SJSA1 (cell line): ENCODE measurements around the gene PDE7B. TPM values are rescaled to one million over a fixed set of nuclear protein-coding genes. Genes with fewer than 3 reads are reported as not detected.

Experiments used
- DNase-seq, 2 experiments: peaks; one replicate each; pipeline ENCODE4 v3.0.0-alpha.2; 2015 to 2020; ENCODE audit warnings: low spot score in 2 of 2, low read depth in 1 of 2
- H3K27ac ChIP-seq: fragments of 250-450 bp; sonication (Bioruptor Pico); 2 replicates; pipeline ENCODE4 v1.5.1; 2020; ENCODE audit warnings: mild to moderate bottlenecking, moderate library complexity
- H3K27me3 ChIP-seq: fragments of 250-450 bp; sonication (Bioruptor Pico); replicated peaks from 2 replicates; pipeline ENCODE4 v1.5.1; 2020; ENCODE audit warnings: mild to moderate bottlenecking, moderate library complexity
- H3K36me3 ChIP-seq: fragments of 250-450 bp; sonication (Bioruptor Pico); 2 replicates; pipeline ENCODE4 v1.5.1; 2020; ENCODE audit warnings: mild to moderate bottlenecking
- H3K4me1 ChIP-seq: fragments of 250-450 bp; sonication (Bioruptor Pico); replicated peaks from 2 replicates; pipeline ENCODE4 v1.6.1; 2021; ENCODE audit warnings: mild to moderate bottlenecking
- H3K4me3 ChIP-seq: fragments of 250-450 bp; sonication (Bioruptor Pico); 2 replicates; pipeline ENCODE4 v1.5.1; 2020; ENCODE audit warnings: mild to moderate bottlenecking
- H3K9me3 ChIP-seq: fragments of 250-450 bp; sonication (Bioruptor Pico); replicated peaks from 2 replicates; pipeline ENCODE4 v1.5.1; 2020; ENCODE audit warnings: mild to moderate bottlenecking
- total RNA-seq: library from RNA; depleted of rRNA; stranded (reverse); fragments of >200 nt; shearing (Covaris generic); gene quantifications from 2 replicates; pipeline ENCODE4 v1.2.3, GENCODE V29; 2014

The PDE7B gene
- total RNA-seq, 1 experiment from 2014 or later, result not detected

DNA sequence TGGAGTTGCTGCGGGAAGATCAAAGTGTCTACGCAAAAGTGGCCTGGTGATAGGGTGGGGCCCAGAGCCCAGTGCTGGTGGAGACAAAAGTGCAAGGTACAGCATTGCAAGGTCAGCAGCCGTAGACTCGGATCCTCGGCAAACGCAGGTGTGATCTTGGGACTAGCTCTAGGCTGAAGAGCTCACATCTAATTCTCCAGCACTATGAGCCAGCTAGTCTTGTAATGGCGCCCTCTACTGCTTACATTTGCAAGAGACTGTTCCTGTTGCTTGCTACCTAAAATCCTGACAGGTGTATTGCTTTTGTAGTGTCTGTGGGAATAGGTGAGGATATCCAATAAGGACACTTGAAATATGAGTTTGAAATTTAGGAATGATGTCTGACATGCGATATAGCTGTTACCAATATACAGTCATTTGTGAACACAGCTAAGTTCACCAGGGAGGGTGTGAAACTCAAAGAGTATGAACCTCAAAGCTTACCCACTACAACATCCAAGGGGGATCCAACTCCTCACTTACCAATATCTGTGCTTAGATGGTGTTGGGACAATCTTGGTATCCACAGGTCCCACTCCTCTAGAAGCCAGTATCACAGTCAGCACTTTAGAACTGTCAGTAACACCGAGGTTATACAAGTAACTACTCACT lies 58.4 kb downstream of the PDE7B start:
- H3K27ac ChIP-seq, result no peak overlapping the region
- H3K36me3 ChIP-seq, result no peaks in the 10 kb centered on the region
- peaks cover 5% of the 10 kb centered on the region for H3K4me1 ChIP-seq
- no peaks in the 10 kb centered on the region for H3K9me3 ChIP-seq
- H3K27me3 ChIP-seq, result no peaks in the 10 kb centered on the region
- no peak for DNase-seq
- H3K4me3 ChIP-seq, result no peak overlapping the region

DNA sequence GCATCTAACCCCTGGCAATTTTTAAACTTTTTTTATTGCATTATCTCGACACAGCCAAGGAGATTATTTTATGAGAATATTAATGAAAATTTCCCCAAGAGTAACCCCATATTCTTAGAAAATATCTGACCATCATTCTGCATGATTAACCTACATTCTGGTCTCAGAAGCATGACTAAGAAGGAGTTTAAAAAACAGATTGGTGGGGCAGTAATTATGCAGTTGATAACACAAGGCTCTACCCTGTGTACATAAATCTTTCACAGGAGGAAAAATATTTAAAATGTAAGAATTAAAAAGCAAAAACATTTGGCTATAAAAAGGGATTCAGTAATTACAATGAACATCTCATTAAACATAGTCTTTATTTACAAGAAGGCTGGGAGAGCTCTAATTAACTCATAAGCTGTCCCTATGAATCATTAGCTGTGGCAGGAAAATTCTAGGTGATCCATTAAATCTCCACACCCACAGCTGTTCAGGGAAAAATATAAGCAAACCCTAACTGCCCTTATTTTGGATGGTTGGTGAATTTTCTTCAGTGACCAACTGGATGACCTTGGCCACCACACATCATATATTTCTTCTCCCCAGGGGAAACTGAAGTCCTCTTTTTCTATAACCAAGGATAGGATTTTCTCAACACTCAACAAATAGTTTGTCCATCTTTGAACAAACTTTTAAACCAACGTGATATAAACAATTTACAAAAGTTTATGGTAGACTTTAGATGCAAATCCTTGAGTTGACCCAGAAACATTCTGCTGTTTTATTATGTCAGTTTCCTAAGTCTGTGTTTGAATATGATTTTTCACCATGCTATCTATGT lies 59.5 kb downstream of the PDE7B start:
- H3K9me3 ChIP-seq, result no peaks in the 10 kb centered on the region

DNA sequence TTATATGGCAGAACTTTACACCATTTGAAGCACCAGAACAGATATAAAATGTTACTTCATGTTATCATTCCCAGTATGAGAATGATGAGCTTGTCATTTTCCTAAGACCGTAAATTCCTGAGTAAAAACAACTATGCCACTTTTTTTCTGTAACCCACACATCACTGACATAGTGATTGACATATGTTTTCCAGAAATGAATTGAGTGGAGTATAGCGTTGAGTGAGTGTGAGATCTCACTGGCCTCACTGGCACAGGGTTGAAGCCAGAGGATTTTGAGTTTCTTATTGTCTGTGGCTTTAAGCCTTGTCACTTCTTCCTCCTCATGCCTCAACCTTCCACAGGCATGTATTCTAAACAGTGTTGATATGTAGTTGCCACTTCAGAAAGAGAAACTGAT lies 62.3 kb downstream of the PDE7B start:
- Histone ChIP-seq H3K9me3 (no peaks in the 10 kb centered on the region), H3K4me3 (no peak overlapping the region), H3K4me1 (no peaks in the 10 kb centered on the region), H3K27me3 (no peaks in the 10 kb centered on the region), H3K27ac (no peak overlapping the region), H3K36me3 (no peaks in the 10 kb centered on the region)
- DNase-seq, result no peak

More for the DNA sequence above, 59.5 kb downstream of the PDE7B start:
- H3K4me1 ChIP-seq, result peaks cover 5% of the 10 kb centered on the region
- no peaks in the 10 kb centered on the region for H3K27me3 ChIP-seq
- H3K36me3 ChIP-seq, result no peaks in the 10 kb centered on the region
- no peak for DNase-seq
- no peak overlapping the region for H3K27ac ChIP-seq
- no peak overlapping the region for H3K4me3 ChIP-seq

DNA sequence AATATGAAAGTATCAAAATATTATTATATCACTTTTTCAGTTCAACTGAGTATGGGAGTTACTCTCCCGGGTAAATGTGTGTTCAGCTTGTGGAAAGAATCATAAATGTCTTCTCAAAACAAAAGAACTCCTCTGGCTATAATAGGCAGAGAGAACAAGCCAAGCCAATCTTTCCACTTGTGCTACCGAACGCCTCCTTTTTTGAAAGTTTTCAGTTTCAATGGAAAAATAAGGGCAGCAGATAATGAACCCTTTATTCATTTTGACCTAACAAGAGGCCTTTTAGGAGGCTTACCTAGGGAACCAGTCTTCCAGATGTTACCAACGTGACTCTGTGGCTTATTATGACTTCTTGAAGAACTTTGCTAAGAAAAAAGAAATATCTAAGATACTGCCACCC lies 67.5 kb downstream of the PDE7B start:
- peaks cover 29% of the 10 kb centered on the region for H3K4me1 ChIP-seq
- DNase-seq, result no peak
- no peaks in the 10 kb centered on the region for H3K36me3 ChIP-seq
- no peak overlapping the region for H3K4me3 ChIP-seq
- no peak overlapping the region for H3K27ac ChIP-seq
- no peaks in the 10 kb centered on the region for H3K27me3 ChIP-seq
- no peaks in the 10 kb centered on the region for H3K9me3 ChIP-seq

DNA sequence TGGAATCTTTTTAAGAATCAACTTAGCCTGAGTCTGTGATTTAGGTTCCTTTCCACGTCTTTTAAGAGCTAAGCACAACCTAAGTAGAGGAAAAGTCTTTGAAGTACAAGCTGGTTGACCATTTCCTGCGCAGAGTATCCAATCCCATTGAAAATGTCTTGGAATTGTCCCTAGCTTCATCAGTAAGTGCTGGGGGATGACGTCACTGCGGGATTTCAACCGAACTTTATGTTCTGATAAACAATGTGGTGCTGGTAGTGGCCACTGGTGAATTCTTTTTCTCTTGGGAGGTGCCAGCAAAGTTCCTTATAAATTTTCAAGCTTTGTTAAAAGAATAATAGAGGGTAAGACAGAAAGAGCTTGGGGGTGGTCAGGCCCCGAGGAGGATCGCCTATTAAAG lies 69.2 kb downstream of the PDE7B start:
- peaks cover 29% of the 10 kb centered on the region for H3K4me1 ChIP-seq
- no peak overlapping the region for H3K4me3 ChIP-seq
- peak; percentile 48 to 57 for DNase-seq
- no peaks in the 10 kb centered on the region for H3K9me3 ChIP-seq
- peak overlapping the region; percentile 43 for H3K27ac ChIP-seq
- no peaks in the 10 kb centered on the region for H3K36me3 ChIP-seq
- H3K27me3 ChIP-seq, result no peaks in the 10 kb centered on the region

DNA sequence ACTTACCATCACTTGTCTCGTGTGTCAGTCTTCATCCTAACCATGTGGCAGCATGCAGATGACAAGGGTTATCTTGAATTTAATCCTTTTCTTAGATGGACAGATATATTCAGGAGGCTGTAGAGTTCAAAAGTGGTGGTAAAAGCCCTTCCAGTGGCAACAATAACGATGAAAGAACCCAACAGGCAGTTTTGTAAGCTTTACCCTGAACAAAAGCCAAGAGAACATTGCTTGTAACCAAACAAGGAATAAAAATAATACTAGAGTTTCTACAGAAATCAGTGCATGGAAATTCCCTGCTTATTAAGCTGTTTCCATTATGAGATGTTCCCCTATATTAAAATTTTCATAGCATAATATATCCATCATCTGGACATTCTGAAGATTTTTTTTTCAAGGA lies 69.7 kb downstream of the PDE7B start:
- H3K4me1 ChIP-seq, result peaks cover 29% of the 10 kb centered on the region
- DNase-seq, result no peak
- H3K27ac ChIP-seq, result peak overlapping the region; percentile 43; the same call in 1 of the 2 replicates
- H3K27me3 ChIP-seq, result no peaks in the 10 kb centered on the region
- H3K9me3 ChIP-seq, result no peaks in the 10 kb centered on the region
- no peaks in the 10 kb centered on the region for H3K36me3 ChIP-seq
- H3K4me3 ChIP-seq, result no peak overlapping the region

DNA sequence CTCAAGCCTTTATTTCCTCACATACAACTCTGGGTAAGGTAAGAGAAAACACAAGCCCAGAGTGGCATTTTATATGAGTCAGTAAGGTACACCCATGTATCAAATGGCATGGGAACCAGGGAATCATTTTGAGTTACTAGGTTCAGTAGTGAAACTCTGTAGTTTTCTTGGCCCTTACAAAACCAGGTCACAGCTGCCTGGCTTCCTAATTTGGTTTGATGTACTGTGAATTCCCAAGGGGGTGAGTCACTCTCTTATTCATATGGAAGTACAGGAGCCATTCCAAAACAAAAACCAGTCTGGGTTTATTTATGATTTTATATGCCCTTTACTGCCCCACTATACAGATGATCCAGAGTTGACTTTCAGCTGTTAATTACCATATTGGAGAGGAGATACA lies 70.7 kb downstream of the PDE7B start:
- Histone ChIP-seq H3K4me1 (peaks cover 29% of the 10 kb centered on the region), H3K27me3 (no peaks in the 10 kb centered on the region), H3K9me3 (no peaks in the 10 kb centered on the region), H3K36me3 (no peaks in the 10 kb centered on the region), H3K4me3 (no peak overlapping the region), H3K27ac (peak overlapping the region; percentile 15)
- DNase-seq, result peak; percentile 56 to 69

DNA sequence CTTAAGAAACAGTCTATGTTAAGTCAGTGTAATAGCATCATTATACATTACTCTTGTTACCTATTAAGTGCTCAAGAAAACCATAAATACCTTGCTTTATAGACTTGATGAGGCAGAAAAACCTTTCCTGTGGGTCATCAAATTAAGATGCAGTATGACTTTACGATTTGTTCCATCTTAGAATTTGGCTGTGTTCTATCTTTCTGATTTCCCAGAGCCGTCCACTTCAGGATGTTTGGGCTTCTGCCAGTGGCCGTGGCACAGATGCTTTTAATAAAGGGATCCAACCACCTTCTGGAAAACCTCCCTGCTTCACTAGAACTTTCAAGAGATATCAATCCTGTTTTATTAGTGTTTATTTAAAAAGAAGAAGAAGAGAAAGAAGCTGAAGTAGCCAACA lies 71.2 kb downstream of the PDE7B start:
- no peak overlapping the region for H3K27ac ChIP-seq
- no peaks in the 10 kb centered on the region for H3K27me3 ChIP-seq
- peaks cover 29% of the 10 kb centered on the region for H3K4me1 ChIP-seq
- H3K36me3 ChIP-seq, result no peaks in the 10 kb centered on the region
- no peaks in the 10 kb centered on the region for H3K9me3 ChIP-seq
- peak in 1 of 2 experiments; percentile 9 for DNase-seq
- no peak overlapping the region for H3K4me3 ChIP-seq

DNA sequence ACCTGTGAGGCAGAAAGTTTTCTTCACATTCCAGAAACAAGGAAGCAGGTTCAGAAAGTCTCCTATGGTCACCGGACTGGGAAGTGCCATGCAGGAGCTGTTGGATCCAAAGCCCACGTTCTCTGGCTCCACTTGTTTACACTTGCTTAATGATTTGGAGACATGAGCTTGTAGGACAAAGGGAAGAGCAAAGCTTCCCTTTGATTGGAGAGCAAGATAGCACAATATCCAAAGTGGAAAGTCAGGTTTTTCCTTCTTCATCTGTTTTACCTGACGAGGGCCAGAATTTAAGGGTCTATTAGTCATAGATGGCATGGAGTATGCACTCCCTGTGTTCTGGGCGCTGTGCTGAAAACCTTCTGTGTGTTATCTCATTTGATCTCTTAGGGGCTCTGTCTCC lies 81.2 kb downstream of the PDE7B start:
- Histone ChIP-seq H3K27me3 (no peaks in the 10 kb centered on the region), H3K27ac (no peak overlapping the region), H3K4me3 (no peak overlapping the region), H3K4me1 (peaks cover 20% of the 10 kb centered on the region), H3K9me3 (no peaks in the 10 kb centered on the region), H3K36me3 (no peaks in the 10 kb centered on the region)
- DNase-seq, result no peak

DNA sequence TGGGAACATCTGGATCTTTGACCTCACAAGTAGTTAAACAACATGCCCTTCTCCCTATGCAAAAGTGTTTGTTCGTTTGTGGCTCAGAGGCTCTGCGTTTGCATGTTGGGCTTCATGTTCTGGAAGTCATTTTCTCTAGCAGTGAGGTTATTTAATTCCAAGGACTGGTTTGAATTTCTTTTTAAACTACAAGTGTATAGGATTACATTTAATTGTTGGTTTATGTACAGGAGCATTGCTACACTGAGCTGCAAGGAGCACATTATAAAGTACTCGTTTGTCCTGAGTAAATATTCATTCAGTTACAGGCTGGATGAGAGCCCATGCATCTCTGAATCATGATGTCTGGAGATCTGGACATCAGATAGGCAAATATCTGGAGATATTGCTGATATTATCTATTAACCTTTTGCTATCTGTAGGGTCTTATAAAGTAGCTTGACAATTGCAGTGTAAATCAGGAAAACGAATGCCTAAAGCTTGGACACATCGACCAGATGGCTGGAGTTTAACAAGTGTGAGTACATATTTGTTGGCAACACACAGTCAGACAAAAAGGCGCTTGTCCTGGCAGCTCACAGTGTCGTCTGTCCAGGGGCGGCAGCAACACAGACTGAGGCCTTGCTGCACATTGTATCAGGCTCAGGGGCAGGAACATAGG lies 84.6 kb downstream of the PDE7B start:
- H3K27ac ChIP-seq, result peak overlapping the region; percentile 60
- H3K9me3 ChIP-seq, result no peaks in the 10 kb centered on the region
- H3K27me3 ChIP-seq, result no peaks in the 10 kb centered on the region
- no peaks in the 10 kb centered on the region for H3K36me3 ChIP-seq
- peaks cover 20% of the 10 kb centered on the region for H3K4me1 ChIP-seq
- no peak overlapping the region for H3K4me3 ChIP-seq
- peak in 1 of 2 experiments; percentile 51 for DNase-seq

DNA sequence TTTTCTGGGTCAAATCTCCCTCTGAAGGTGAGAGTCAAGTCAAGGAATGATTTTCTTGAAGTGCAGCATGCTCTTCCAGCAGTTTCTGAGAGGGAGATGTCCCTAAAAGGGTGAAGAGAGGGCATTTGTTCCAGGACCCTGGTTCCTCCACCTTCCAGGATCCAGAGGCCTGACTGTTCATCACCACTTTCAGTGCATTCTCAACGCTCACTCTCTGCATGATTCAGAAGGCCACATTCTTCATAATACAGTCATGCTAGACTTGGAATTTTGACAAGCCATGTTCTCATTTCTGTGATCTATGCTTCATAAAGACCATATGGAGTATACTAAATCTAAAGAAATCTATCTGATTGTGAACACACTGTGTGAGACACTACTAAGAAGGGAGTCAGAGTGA lies 85.1 kb downstream of the PDE7B start:
- H3K27ac ChIP-seq, result peak overlapping the region; percentile 60
- H3K9me3 ChIP-seq, result no peaks in the 10 kb centered on the region
- peaks cover 20% of the 10 kb centered on the region for H3K4me1 ChIP-seq
- H3K27me3 ChIP-seq, result no peaks in the 10 kb centered on the region
- H3K36me3 ChIP-seq, result no peaks in the 10 kb centered on the region
- H3K4me3 ChIP-seq, result no peak overlapping the region
- peak; percentile 48 to 61 for DNase-seq

DNA sequence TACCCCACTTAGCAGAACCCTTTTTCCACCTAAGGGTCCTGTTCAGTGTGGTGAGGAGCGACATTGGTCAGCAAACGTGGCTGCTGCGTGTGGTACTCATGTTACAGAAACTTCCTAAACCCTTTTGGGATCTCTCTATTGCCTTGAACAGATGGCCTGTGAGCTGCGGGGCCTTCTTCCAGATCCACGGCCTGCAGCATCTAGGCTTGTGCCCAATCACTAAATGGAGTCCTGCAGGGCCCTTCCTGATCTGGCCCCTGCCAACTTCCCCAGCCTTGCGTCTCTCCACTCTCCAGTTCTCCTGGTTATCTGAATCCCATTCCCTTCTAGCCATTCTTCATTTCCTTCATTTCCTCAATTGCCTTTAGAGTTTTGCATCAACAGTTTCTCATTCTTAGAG lies 85.6 kb downstream of the PDE7B start:
- Histone ChIP-seq H3K4me1 (peaks cover 20% of the 10 kb centered on the region), H3K27ac (peak overlapping the region; percentile 60), H3K9me3 (no peaks in the 10 kb centered on the region), H3K36me3 (no peaks in the 10 kb centered on the region), H3K4me3 (no peak overlapping the region), H3K27me3 (no peaks in the 10 kb centered on the region)
- no peak for DNase-seq

DNA sequence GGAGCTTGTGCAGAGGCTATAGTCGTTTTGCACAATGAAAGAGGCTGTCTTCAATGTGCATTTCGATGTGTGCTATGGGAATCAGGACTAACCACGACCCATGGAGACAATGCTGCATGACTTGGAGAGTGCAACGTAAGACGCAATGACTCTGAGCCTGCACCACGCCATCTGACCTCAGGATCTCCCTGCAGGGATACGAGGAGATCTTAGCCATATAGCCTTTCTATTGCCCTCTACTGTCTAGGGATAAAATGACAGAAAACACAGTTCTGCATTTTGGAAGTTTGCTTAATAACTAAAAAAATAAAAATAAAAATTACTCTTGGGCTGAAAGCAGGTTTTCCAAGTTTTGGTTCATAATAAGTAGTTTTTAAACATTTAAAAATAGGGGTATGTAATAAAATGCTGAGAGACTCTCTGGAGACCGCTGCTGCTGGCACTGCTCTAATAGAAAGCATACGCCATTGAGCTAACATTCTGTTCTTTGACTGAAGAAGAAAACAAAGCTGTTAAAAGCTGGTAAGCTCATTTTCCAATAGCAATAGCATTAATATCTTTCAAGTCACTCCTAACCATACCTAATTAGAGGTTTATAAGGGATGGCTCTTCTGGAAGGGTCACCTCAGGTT lies 87.2 kb downstream of the PDE7B start:
- no peak for DNase-seq
- Histone ChIP-seq H3K4me3 (no peak overlapping the region), H3K36me3 (no peaks in the 10 kb centered on the region), H3K9me3 (no peaks in the 10 kb centered on the region), H3K27me3 (no peaks in the 10 kb centered on the region), H3K27ac (no peak overlapping the region), H3K4me1 (peaks cover 20% of the 10 kb centered on the region)

DNA sequence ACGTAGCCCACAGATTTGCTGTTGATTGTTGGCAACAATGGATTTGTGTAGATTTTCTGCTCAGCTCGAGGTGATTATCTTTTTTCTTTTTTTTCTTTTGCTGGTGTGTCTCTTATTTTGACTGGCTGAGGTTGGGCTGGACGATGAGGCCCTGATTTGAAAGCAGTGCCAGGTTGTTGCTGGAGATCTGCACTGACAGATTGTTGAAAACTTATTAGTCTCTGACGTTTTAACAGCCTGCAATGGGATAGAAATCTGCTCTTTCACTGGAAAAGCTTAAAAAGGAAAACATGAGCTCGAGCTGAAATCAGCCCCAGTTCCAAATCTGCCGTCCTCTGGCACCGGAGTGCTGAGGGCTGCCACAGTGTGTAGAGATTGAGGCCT lies 87.7 kb downstream of the PDE7B start:
- Histone ChIP-seq H3K4me3 (no peak overlapping the region), H3K27ac (no peak overlapping the region)
- no peak for DNase-seq

More for the DNA sequence above, 87.7 kb downstream of the PDE7B start:
- Histone ChIP-seq H3K4me1 (peaks cover 20% of the 10 kb centered on the region), H3K36me3 (no peaks in the 10 kb centered on the region), H3K9me3 (no peaks in the 10 kb centered on the region), H3K27me3 (no peaks in the 10 kb centered on the region)
